Spleen (tissue), 7 donors: Measurements from ENCODE around the gene JARID2.

Source experiments
- CTCF ChIP-seq, 11 experiments: fragments of 200-600 bp in 7 of 11; fragments of 450-650 bp in 4 of 11; sonication (generic) in 4 of 11; IDR thresholded peaks in 8 of 11; conservative IDR thresholded peaks in 3 of 11; 1 replicate in 7 of 11; 2 replicates in 4 of 11; pipeline versions ENCODE4 v1.4.0 to v1.8.0; 2016 to 2021; ENCODE audit warnings: antibody characterized with exemption in 11 of 11, inconsistent platforms in 4 of 11, mild to moderate bottlenecking in 1 of 11
- POLR2A ChIP-seq, 3 donors: fragments of 450-650 bp; IDR thresholded peaks; one replicate each; pipeline ENCODE4 v1.5.1; 2017; ENCODE audit warnings: antibody characterized with exemption in 3 of 3, mild to moderate bottlenecking in 1 of 3
- POLR2AphosphoS5 ChIP-seq, 3 donors: sonication (generic); formaldehyde crosslinking; IDR thresholded peaks; one replicate each; pipeline ENCODE4 v1.5.1; 2017; ENCODE audit warnings: antibody characterized with exemption in 3 of 3
- donor health status: DM: no; HTN: no; CAD: no; lungs with moderate emphysema.
- donor health status: DM: no; HTN: no; CAD: no.
- donor health status: DM: no; HTN: no; CAD: no.

DNA sequence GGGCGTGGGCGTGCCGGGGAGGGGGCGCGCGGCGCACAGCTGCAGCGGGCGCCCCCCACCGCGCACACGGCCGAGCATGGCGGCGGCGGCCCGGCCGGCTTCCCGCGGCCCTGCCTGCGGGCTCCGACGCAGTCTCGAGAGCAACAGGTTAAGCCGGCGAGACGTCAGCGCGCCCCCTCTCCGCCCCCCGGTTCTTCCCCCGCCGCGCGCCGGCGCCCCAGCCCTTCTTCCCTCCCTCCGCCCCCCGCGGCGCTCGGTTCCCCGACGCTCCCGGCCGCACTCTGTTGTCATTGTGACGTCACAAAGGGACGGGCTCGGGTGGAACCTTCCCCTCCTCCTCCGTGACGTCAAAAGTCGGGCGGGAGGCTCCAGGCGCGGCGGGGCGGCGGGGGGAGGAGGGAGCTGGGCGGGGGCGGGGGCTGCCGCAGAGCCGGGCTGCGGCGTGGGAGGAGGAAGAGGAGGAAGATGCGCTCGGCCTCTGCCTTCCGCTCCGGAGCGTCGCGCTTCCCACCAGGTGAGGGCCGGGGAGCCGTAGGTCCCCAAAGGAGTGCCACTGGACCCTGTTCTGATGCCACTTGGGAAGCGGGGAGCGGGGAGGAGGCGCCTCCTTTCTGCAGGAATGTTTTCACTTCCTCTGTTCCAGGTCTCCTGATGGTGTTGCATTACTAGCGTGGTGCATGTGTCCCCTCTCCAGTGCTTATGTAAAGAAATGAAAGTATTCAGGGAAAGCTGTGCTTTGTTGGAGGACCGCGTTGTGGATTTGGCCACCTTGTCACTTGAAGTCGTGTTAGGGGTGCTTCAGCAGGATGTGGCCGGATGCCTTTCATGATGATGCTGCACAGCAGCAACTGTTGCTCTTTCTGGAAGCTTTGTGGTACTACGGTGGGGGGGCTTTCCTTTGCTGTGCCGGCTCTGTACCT lies 2.8 kb downstream of the JARID2 start:
- peak; percentile 86 to 91 (median 89) for TF ChIP-seq POLR2AphosphoS5 (IDR thresholded peaks at IDR 0.05)
- peak in 4 of 11 experiments; percentile 8 to 31 (median 12) for TF ChIP-seq CTCF (IDR thresholded peaks at IDR 0.05 in 8 of 11, conservative IDR thresholded peaks at IDR 0.05 in 3 of 11)
- TF ChIP-seq POLR2A (IDR thresholded peaks at IDR 0.05) = peak in 1 of 3 donors; percentile 27
